ENCODE measurements around the gene YIF1B.
"Not testable (repeated sequence)": the region's sequence is repeated elsewhere in the genome, so short reads cannot be mapped to it uniquely, and the experiment has no call there.

Gene YIF1B

GRCh38 chr19:38274739-38275138 is 41.0 kb downstream of the YIF1B start:
- no peak for DNase-seq (ENCODE audit: low spot score)

- no peak for DNase-seq (ENCODE audit: low spot score)
Observed at GRCh38 chr19:38273499-38273898, 42.2 kb downstream of the YIF1B start.

GRCh38 chr19:38270587-38271167 is 45.1 kb downstream of the YIF1B start:
- no peak for DNase-seq (ENCODE audit: low spot score)

GRCh38 chr19:38268539-38268938 is 47.2 kb downstream of the YIF1B start:
- DNase-seq (ENCODE audit: low spot score) = no peak

GRCh38 chr19:38267761-38268483 is 47.8 kb downstream of the YIF1B start:
- no peak for DNase-seq (ENCODE audit: low spot score)

- no peak for DNase-seq (ENCODE audit: low spot score)
Observed at GRCh38 chr19:38266981-38267597, 48.7 kb downstream of the YIF1B start.

- DNase-seq (ENCODE audit: low spot score) = no peak
Observed at GRCh38 chr19:38265921-38266429, 49.8 kb downstream of the YIF1B start.

GRCh38 chr19:38265213-38265861 is 50.4 kb downstream of the YIF1B start:
- no peak for DNase-seq (ENCODE audit: low spot score)

- DNase-seq (ENCODE audit: low spot score) = no peak
Observed at GRCh38 chr19:38264486-38265212, 51.1 kb downstream of the YIF1B start, which contains the start of gene SPINT2. Gene SPINT2, plus strand, starts transcription at chr19:38264573. Its CDS starts 320 bp downstream, at chr19:38264893.

- DNase-seq (ENCODE audit: low spot score) = no peak
Observed at GRCh38 chr19:38263689-38264485, 51.9 kb downstream of the YIF1B start.

GRCh38 chr19:38262585-38263268 is 53.0 kb downstream of the YIF1B start:
- DNase-seq (ENCODE audit: low spot score) = no peak

- DNase-seq (ENCODE audit: low spot score) = not testable (repeated sequence)
Observed at GRCh38 chr19:38261942-38262341, 53.8 kb downstream of the YIF1B start.

GRCh38 chr19:38255383-38256014 is 60.2 kb downstream of the YIF1B start:
- DNase-seq (ENCODE audit: low spot score) = no peak

GRCh38 chr19:38253788-38254187 is 62.0 kb downstream of the YIF1B start:
- no peak for DNase-seq (ENCODE audit: low spot score)

Data from left forelimb (tissue), 1 donor.